Ovary (tissue), 3 donors: ENCODE measurements around the gene AMD1.

Experiments used
- CTCF ChIP-seq, 3 donors: fragments of 450-650 bp in 2 of 3; fragments of 200-600 bp in 1 of 3; IDR thresholded peaks; one replicate each; pipeline versions ENCODE4 v1.5.1 to v1.8.0; 2016 to 2022; ENCODE audit warnings: antibody characterized with exemption in 3 of 3, mild to moderate bottlenecking in 1 of 3
- EP300 ChIP-seq: sonication (generic); formaldehyde crosslinking; IDR thresholded peaks from one replicate; pipeline ENCODE4 v1.6.1; 2017; ENCODE audit warnings: antibody characterized with exemption
- POLR2A ChIP-seq: fragments of 450-650 bp; IDR thresholded peaks from one replicate; pipeline ENCODE4 v1.6.1; 2017; ENCODE audit warnings: antibody characterized with exemption, mild to moderate bottlenecking, moderate library complexity
- donor health status: DM: no; HTN: no; CAD: no.

DNA sequence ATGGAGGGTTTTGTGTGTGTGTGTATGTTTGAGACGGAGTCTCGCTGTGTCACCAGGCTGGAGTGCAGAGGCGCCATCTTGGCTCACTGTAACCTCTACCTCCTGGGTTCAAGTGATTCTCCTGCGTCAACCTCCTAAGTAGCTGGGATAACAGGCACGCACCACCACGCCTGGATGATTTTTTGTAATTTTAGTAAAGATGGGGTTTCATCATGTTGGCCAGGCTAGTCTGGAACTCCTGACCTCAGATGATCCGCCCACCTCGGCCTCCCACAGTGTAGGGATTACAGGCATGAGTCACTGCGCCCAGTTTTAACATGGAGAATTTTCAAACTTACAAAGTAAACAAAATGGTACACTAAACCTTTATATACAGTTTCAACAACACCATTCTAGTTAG lies 22.8 kb downstream of the AMD1 start:
- no peak for TF ChIP-seq CTCF (IDR thresholded peaks at IDR 0.05)
- TF ChIP-seq POLR2A: no peak
- no peak for TF ChIP-seq EP300
